Sigmoid colon (tissue), 4 donors: ENCODE measurements around the gene TSPAN13.

Experiments
- CTCF ChIP-seq, 4 experiments: fragments of 450-650 bp in 3 of 4; fragments of 200-600 bp in 1 of 4; IDR thresholded peaks; one replicate each; pipeline ENCODE4 v1.5.1; 2016 to 2019; ENCODE audit warnings: antibody characterized with exemption in 4 of 4, mild to moderate bottlenecking in 3 of 4, moderate library complexity in 2 of 4
- POLR2A ChIP-seq, 2 donors: fragments of 450-650 bp; IDR thresholded peaks; one replicate each; pipeline ENCODE4 v1.6.1; 2016; ENCODE audit warnings: antibody characterized with exemption in 2 of 2, mild to moderate bottlenecking in 2 of 2, moderate library complexity in 2 of 2
- POLR2AphosphoS5 ChIP-seq, 4 donors: sonication (generic); formaldehyde crosslinking; IDR thresholded peaks; one replicate each; pipeline ENCODE4 v1.6.1; 2017; ENCODE audit warnings: antibody characterized with exemption in 4 of 4

GRCh38 chr7:16786257-16786656 is 32.7 kb downstream of the TSPAN13 start:
- TF ChIP-seq POLR2A (IDR thresholded peaks at IDR 0.05) (no peak), CTCF (IDR thresholded peaks at IDR 0.05) (no peak), POLR2AphosphoS5 (IDR thresholded peaks at IDR 0.05) (no peak)
